Amygdala (tissue), 56 donors: ENCODE results near the gene INHBA.

Experiments used
- DNase-seq, 56 donors: peaks; one replicate each; lab custom pipeline; 2025; lab: John Stamatoyannopoulos, UW

Gene INHBA

DNA sequence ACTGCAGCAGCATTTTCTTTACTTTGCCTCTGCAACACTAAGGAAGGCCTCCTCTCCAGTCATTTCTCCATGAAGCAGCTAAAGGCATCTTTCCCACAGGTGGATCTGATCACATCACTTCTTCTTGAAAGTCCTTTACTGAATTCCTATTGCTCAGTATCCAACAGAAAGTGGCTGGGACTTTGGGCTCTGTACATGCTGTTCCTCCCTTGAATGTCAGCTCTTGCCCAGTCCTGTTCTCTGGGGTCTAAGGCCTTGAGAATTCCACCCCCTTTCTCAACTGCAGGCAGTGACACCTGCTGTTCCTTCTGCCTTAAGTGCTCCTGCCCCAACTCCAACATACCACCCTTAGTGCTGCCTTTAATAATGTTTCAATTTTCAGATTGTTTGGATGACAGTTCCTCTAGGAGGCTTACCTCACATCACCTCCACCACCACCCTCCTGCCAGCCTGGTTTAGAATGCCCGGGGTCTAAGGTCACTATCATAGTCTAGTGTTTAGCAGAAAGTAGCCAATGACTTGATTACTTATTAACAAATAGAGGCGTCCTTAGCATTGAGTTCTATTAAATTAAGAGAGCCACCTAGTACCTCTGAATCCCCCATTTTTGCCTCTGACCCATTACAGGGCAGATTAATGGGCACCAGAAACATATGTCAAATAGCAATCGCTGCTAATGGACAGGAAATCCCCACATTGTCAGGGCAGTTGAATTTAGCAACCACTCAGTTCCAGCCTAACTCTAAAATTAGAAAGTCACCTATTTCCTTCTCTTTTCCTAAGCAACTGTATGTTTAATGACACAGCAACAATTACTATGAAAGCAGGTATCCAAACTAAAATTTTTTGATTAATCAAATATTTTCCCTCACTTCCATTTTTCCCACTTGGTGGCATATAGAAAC, 11.4 kb downstream of the INHBA start:
- no peak for DNase-seq

DNA sequence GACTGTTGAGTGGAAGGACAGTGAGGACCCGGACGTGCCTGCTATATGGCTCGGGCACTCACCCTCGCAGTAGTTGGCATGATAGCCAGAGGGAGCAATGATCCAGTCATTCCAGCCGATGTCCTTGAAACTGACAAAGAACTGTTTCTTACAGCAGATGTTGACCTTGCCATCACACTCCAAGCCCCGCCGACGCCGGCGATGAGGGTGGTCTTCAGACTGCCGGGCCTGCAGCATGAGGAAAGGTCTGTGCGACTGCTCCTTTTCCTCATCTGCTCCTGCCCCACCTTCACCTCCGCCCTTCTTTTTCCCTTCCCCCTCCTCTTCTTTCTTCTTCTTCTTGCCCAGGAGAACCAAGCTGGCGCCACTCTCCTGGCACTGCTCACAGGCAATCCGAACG, 13.1 kb downstream of the INHBA start:
- no peak for DNase-seq

DNA sequence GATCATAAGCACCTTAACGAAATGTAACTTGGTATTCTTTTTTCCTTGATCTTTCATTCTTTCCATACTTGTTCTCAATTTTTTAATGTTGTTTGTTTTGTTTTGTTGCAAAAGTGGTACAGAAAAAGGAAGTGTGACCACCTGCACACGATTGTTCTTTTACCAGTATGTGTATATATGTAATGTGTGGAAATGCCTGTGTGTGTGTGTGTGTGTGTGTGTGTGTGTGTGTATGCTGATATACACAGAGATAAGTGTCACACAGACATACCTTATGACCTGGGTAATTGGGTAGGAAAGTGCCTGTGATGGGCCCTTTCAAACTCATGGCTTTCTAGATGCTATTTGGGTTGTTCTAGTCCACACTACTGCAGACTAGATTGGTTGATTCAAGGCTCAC, 14.0 kb downstream of the INHBA start:
- DNase-seq = no peak

DNA sequence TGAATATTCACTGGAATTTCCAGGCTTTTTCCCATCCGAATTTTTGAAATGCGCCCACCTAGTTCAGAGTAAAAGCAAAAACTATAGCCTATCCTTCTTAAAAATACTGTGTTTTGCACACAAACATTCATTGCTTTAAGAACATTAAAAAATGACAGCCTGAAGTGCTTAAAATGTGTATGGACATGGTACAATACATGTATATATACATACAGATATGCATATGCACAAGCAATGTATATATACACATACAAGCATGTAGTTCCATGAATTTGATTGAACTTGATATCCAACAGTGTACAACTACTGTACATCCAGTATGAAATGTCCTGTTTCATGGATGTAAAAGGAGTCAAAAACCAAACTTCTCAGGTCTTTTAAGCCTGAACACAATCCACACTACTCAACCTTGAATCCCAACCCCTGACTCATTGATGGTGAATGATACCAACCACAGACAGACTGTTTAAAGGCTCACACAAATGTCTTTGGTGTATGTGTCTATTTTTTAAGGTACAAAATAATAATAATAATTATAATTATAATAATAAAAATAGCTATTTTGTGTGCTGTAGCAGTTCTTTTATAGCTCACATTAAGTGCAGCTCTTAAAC, 14.8 kb downstream of the INHBA start:
- DNase-seq = no peak

DNA sequence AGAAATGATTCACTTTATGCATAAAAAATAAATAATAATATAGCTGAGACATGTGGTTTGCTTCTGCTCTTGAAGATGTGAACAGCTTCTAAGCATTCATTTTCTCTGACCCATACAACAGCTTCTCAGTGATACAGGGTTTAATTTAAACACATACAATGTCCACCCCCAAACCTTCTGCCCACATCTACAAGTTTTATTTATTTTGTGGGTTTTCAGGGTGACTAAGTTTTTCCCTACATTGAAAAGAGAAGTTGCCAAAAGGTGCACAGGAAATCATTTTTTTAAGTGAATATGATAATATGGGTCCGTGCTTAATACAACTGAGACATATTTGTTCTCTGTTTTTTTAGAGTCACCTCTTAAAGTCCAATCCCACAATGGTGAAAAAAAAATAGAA, 17.2 kb downstream of the INHBA start:
- DNase-seq = no peak

DNA sequence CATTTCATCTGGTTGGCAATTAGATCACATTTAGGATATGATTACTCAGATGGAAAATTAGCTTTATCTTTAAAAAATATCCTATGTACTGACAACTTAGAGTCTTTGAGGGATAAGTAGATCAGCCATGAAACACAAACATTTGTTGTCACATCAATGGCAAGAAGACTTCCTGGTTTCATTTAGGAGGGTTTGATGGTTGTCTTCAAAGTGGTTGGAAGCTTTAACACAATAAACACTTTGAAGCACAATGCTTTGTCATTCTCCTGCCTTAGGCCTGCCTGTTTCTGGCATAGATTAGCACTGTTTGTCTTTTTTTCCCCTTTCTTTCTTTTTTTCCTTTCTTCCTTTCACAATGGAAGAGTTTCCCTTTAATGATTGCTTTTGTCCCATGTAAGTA, 20.5 kb downstream of the INHBA start:
- DNase-seq = no peak

DNA sequence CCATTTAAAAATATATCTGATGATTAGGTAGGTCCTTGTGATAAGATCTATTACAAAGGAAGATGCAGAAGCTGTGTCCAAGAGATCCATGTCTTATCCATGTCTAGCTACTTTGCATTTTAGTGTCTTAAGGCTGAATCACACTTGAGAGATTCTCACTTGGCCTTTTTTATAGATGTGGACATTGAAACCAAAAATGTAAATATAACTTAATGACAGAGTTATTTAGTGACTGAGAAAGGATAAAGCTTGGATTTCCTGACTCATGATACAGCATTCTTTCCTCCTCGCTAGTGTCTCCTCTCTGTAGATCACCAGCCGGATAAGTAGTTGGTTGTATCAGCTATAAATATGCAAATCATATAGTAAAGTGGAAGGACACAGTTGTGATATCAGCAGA, 23.3 kb downstream of the INHBA start:
- DNase-seq = no peak

DNA sequence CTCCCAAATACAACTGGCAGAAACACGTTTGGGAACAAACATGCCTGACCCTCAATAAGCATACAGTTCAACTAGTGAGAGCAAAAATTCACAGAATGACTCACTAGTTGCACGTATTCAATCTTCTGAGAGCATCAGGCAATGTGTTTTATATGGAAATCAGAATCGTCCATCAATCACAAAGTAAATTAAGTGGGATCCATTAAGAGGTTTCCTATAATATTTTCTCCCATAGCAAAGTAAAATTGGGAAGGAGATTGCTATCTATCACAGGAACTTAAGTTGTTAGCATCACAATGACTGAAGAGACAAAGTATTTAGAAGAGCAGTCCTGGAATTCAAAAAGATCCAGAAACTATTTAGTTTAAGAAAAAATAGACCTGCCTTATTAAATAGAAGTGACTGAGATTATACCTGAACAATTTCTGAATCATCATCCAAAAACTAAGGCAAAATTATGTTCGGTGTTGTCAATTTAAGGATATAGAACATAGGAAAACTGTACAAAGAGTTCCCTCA, 28.3 kb downstream of the INHBA start:
- no peak for DNase-seq

DNA sequence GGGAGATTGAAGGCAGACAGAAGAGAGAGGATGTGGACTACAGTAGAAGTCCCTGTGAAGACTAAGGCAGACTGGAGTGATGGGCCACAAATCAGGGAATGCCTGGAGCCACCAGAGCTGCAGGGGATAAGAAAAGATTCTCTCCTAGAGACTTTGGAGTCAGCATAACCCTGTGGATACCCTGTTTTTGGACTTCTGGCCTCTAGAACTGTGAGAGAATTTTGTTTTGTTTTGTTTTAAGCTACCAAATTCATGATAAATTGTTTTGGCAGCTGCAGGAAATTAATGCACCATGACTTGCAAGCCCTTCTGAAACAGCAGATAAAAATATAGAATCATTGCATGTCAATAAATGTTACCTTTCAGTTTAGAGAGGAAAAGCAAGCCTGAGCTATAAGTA, 41.3 kb downstream of the INHBA start:
- no peak for DNase-seq

DNA sequence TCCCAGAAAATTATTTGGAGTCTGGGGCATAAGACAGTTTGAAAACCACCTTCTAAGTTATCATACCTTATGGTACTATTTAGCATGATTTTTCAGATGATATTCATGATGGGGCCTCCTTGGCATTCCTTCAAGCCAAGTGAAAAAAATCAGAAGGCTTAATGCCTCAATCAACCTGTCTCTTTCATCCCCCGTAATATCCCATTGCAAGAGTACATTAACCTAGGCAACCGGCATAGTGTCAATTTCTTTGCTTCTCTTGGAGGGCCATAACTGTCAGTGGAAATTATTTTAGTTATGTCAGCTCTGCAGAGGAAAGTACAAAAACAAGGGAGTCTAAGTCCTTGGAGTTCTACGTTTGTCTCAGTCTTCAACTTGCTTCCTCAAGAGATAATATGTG, 43.4 kb downstream of the INHBA start:
- no peak for DNase-seq

DNA sequence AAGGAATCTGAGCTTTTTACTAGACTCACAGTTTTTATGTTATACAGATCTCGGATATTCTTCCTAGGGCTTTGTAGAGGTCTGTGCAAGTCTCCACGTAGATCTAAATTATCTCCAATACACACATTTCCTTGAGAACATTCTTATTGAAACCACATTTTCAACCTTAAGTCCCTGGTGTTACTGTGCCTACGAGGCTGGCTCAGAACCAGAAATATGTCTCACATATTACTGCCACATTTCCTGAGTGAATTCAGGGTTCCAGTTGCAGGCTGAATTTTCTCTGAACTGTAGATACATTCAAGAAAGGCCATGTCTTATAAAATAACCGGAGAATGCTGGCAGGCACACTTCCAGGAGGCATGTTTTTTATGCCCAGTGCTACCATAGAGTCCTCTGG, 46.5 kb downstream of the INHBA start:
- DNase-seq = no peak

DNA sequence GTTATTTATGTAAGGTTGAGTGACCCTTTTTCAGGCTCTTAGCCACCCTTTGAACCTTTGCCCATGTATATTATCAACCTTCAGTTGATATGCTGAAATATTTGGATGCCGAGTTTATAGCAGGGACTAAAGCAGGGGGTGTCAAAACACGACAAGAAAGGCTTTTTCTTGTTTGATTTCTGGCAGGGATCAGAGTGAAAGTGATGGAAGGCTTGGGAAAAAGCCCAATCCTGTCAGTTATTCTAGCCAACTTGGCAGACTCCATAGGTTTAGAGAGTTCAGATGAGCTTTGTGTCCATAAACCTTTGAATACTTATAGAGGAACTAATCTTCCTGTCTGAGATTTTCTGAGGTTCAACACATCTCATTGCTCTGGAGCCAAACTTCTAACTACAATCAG, 47.5 kb downstream of the INHBA start:
- DNase-seq = no peak

DNA sequence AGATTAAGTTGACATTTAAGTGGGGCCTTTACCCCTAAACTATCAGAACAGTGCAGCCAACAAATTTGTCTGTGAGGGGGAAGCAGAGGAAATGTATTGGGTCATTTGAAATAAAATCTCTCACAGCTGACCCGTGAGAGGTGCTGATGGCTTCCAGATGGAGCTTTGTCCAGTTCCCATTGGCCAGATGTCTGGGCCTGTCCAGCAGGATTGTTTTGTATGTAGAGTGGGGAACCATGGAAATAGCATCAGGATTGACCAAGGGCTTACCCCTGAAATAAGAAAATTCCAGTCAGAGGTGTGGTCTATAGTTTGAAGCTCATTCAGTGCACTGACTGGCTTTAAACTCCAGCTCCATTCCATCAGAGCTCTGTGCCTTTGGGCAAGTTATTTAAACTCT, 50.6 kb downstream of the INHBA start:
- DNase-seq = no peak

DNA sequence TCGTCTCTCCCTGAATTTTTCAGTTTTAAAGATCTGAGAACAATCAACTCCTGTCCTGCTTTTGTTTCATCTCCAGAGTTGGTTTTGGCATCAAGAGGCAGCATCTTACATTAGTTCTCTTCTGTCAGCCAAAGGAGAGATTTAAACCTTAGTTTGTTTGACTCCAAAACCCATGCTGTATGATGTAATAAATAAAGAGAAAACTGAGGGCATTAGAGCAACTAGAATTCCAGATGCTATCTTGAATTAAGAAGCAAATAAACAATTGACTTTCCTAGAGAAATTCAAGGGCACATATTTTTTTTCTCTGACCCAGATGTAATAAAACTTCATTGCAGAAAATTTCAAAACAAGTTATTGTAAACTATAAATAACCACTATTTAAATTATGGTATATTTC, 54.4 kb downstream of the INHBA start:
- no peak for DNase-seq

DNA sequence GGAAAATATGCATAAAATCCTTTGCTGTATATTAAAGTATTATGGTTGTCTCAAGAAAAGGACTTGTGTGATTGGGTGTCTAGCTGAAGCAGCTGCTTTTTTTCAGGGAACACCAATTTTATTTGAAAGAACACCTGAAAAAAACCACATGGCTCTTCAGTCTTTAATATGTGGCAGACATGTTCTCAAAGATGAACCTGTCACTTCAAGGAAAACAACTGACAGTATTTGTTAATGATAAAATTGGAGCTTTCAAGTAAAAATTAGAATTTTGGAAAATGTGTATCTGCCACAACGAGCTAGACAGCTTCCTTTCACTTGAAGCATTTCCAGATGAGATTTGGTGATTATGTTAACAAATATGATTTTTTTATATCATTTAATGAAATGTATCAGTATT, 59.3 kb downstream of the INHBA start:
- DNase-seq = no peak

DNA sequence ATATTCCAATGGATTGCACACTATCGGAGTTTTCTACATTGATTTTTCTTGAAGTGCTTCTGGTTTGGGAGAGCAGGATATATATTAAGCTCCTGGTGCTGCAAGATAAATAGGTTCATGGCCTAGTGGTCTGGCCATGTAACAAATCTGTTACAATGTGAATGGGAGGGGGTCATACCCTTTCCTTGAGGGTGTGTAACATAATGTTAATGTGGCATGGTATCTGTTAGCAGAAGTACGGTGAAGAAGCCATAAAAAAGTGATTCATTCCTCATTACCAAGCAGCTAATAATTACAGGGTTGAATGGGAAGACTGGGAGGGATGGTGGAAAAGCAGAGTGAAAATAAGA, 61.2 kb downstream of the INHBA start:
- no peak for DNase-seq

DNA sequence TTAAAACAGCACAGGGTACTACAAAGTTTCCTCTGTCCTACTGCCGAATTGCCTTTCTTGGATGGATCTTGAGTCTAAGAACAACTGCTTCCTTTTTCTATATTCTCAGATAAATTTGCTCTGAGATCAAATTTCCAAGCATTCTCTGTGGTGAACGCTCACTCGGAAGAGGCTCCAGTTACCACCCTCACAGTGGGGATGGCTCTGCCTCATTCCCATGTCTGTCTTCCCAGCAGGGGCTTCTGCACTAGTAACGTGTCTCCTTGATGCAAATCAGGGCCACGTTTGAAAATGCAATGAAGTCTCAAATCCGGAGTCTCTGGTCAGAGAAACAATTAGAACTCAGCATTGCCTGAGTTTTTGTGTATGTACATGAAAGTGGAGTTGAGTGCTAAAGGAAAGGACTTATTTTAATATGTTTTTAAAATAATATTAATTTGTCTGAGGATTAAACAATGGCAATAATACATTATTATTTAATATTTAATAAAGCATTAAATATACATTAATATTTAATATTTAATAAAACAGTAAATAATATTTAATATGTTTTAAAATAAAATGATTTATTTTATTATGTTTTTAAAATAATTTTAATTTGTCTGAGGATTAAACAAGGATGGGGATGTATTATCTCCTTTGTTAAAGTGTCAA, 61.8 kb downstream of the INHBA start:
- no peak for DNase-seq

DNA sequence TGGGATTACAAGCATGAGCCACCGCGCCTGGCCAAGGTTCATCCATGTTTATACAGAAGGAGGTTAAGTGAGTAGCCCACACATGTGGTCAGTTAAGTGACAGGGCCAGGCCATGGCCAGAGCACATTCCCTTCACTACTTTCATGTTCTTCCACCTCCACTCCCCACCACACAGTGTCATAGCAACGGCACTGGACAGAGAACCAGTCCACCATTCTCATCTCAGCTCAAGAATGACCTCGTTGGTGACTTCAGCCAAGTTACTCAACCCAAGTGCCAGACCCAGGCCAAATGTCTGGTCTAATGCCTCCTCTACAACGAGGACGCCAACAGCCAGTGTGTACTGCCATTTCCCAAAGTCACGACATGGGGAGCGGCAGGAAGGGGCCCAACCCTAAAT, 62.4 kb downstream of the INHBA start:
- no peak for DNase-seq

DNA sequence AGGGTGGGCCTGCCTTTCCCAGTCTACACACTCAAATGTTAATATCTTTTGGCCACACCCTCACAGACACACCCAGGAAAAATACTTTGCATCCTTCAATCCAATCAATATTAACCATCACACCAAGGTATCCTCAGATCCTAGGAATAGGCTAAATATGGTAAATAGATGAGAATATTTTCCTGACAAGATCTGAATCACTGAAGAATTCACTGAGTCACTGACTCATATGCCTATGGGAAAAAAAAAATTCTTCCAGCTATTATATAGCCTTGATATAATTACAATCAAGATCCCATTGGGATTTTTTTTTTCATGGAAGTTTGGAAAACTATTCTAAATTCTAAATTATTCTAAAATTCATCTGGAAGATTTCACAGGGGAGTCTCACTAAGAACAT, 65.8 kb downstream of the INHBA start:
- no peak for DNase-seq
